Thyroid gland (tissue), 4 donors: ENCODE data around the gene MNT. TPM values are rescaled to one million over a fixed set of nuclear protein-coding genes. Genes with fewer than 3 reads are reported as not detected.
A peak's percentile ranks its signal among the peaks of the same experiment; 100 is the strongest.

Experiments used
- DNase-seq, 2 donors: peaks; one replicate each; pipeline ENCODE4 v3.0.0-alpha.2; 2019
- H3K27ac ChIP-seq, 3 donors: fragments of 200-600 bp; sonication (generic); 1 replicate in 2 of 3; 2 replicates in 1 of 3; pipeline ENCODE4 v1.5.1; 2016 to 2019; ENCODE audit warnings: mild to moderate bottlenecking in 1 of 3, moderate library complexity in 1 of 3
- H3K27me3 ChIP-seq: fragments of 200-600 bp; sonication (generic); one replicate; pipeline ENCODE4 v1.5.1; 2019
- H3K36me3 ChIP-seq, 2 donors: fragments of 200-600 bp; sonication (generic); one replicate each; pipeline ENCODE4 v1.5.1; 2016 to 2019
- H3K4me1 ChIP-seq, 2 donors: fragments of 200-600 bp; sonication (generic); one replicate each; pipeline ENCODE4 v1.5.1; 2017 to 2019
- H3K4me3 ChIP-seq, 3 donors: fragments of 200-600 bp; sonication (generic); replicated peaks in 1 of 3; 1 replicate in 2 of 3; 2 replicates in 1 of 3; pipeline ENCODE4 v1.5.1; 2016; ENCODE audit warnings: mild to moderate bottlenecking in 1 of 3
- H3K9me3 ChIP-seq: fragments of 200-600 bp; sonication (generic); one replicate; pipeline ENCODE4 v1.5.1; 2017
- CTCF ChIP-seq, 6 experiments: fragments of 200-600 bp in 3 of 6; fragments of 450-650 bp in 3 of 6; sonication (generic) in 3 of 6; IDR thresholded peaks; one replicate each; pipeline ENCODE4 v1.5.1; 2016 to 2019; ENCODE audit warnings: antibody characterized with exemption in 6 of 6, mild to moderate bottlenecking in 2 of 6, inconsistent platforms in 1 of 6, moderate library complexity in 1 of 6
- POLR2A ChIP-seq, 2 donors: fragments of 450-650 bp; IDR thresholded peaks; one replicate each; pipeline ENCODE4 v1.6.1; 2017; ENCODE audit warnings: antibody characterized with exemption in 2 of 2, mild to moderate bottlenecking in 2 of 2, moderate library complexity in 1 of 2
- WGBS, 2 donors: methylation state at CpG; one replicate each; pipeline ENCODE4 v1.1.5; 2017; 5-methylcytosine and 5-hydroxymethylcytosine counted together
- intact Hi-C: fragments of 100-400 bp; cut with DNase I; formaldehyde crosslinking; loops from one replicate; pipeline ENCODE4 v1.15.1; 2023
- total RNA-seq, 4 donors: library from RNA; depleted of rRNA; stranded (reverse); fragments of >200 nt; gene quantifications; one replicate each; pipeline ENCODE4 v1.2.3, GENCODE V29; 2016

The MNT gene
- total RNA-seq, 4 donors from 2014 or later = 8.2 to 28.9 (median 10.9) TPM

GRCh38 chr17:2393954-2394749 is 6.7 kb downstream of the MNT start:
- Histone ChIP-seq H3K27me3 (no peaks in the 10 kb centered on the region), H3K4me1 (peaks cover 64 to 75% of the 10 kb centered on the region in 2 donors), H3K4me3 (peak overlapping the region in 1 of 3 donors; percentile 56), H3K27ac (peak overlapping the region; percentile 59 to 95 (median 92)), H3K36me3 (no peaks in the 10 kb centered on the region), H3K9me3 (no peaks in the 10 kb centered on the region)
- WGBS, 2 donors = 34 to 75% methylated on average over 10 to 24 of the region's 53 CpGs
- intact Hi-C loops = no loop called here
- no peak for TF ChIP-seq POLR2A (IDR thresholded peaks at IDR 0.05)
- TF ChIP-seq CTCF (IDR thresholded peaks at IDR 0.05) = no peak
- DNase-seq = peak in 1 of 2 donors; percentile 14

- peaks cover 58 to 68% of the 10 kb centered on the region in 2 donors for H3K4me1 ChIP-seq
- 0% methylated on average over 17 to 21 of the region's 99 CpGs for WGBS, 2 donors
Measured at GRCh38 chr17:2393174-2393953, 7.5 kb downstream of the MNT start.

GRCh38 chr17:2392252-2393173 is 8.3 kb downstream of the MNT start:
- Histone ChIP-seq H3K4me1 (peaks cover 50 to 60% of the 10 kb centered on the region in 2 donors), H3K27me3 (no peaks in the 10 kb centered on the region), H3K27ac (peak overlapping the region; percentile 81 to 96 (median 95)), H3K4me3 (peak overlapping the region; percentile 38 to 68 (median 56)), H3K36me3 (peaks cover 0 to 4% of the 10 kb centered on the region in 2 donors), H3K9me3 (no peaks in the 10 kb centered on the region)
- 3 to 13% methylated on average over 11 to 26 of the region's 83 CpGs for WGBS, 2 donors
- intact Hi-C loops = no loop called here
- peak; percentile 95 for DNase-seq
- TF ChIP-seq CTCF (IDR thresholded peaks at IDR 0.05) = no peak
- peak in 1 of 2 donors; percentile 82 for TF ChIP-seq POLR2A (IDR thresholded peaks at IDR 0.05)

More at GRCh38 chr17:2393174-2393953, 7.5 kb downstream of the MNT start:
- H3K27ac ChIP-seq = peak overlapping the region; percentile 81 to 96 (median 95)
- intact Hi-C loops = no loop called here
- TF ChIP-seq CTCF (IDR thresholded peaks at IDR 0.05) (peak in 1 of 6 experiments; percentile 1), POLR2A (IDR thresholded peaks at IDR 0.05) (peak; percentile 38 to 84)
- DNase-seq = peak; percentile 89 to 90
- no peaks in the 10 kb centered on the region for H3K27me3 ChIP-seq
- no peaks in the 10 kb centered on the region for H3K36me3 ChIP-seq
- peak overlapping the region; percentile 38 to 68 (median 56) for H3K4me3 ChIP-seq
- H3K9me3 ChIP-seq = no peaks in the 10 kb centered on the region

- intact Hi-C loops = no loop called here
- no peak for TF ChIP-seq POLR2A (IDR thresholded peaks at IDR 0.05)
- TF ChIP-seq CTCF (IDR thresholded peaks at IDR 0.05) = no peak
- WGBS, 2 donors = 77% methylated on average over 18 of the region's 18 CpGs
- no peaks in the 10 kb centered on the region for H3K9me3 ChIP-seq
- peaks cover 6 to 12% of the 10 kb centered on the region in 2 donors for H3K36me3 ChIP-seq
- H3K4me3 ChIP-seq = no peak overlapping the region
- H3K27me3 ChIP-seq = no peaks in the 10 kb centered on the region
- H3K4me1 ChIP-seq = peaks cover 48 to 58% of the 10 kb centered on the region in 2 donors
- peak overlapping the region; percentile 22 to 96 (median 95) for H3K27ac ChIP-seq
- no peak for DNase-seq
Measured at GRCh38 chr17:2391597-2392251, 9.1 kb downstream of the MNT start.
